GM12878 (cell line): ENCODE results near the gene BCAP29.

Source experiments
- CHD2 ChIP-seq: IDR thresholded peaks from 2 replicates; pipeline ENCODE4 v1.6.1; 2011; ENCODE audit warnings: low read depth, low read length, improper control_type of control experiment, borderline replicate concordance
- FOS ChIP-seq: IDR thresholded peaks from 3 replicates; pipeline ENCODE4 v1.6.1; 2011; ENCODE audit warnings: borderline replicate concordance; ENCODE audit not compliant: insufficient read length; ENCODE audit errors: extremely low read depth
- JUNB ChIP-seq: IDR thresholded peaks from 2 replicates; pipeline ENCODE4 v1.6.1; 2016; ENCODE audit warnings: antibody characterized with exemption, mild to moderate bottlenecking
- NFIC ChIP-seq: IDR thresholded peaks from 2 replicates; pipeline ENCODE4 v1.6.1; 2012; ENCODE audit warnings: low read depth, mild to moderate bottlenecking, inconsistent platforms, low read length, moderate library complexity
- POLR2A ChIP-seq: IDR thresholded peaks from 2 replicates; pipeline ENCODE4 v1.6.1; 2011; ENCODE audit warnings: low read depth, mild to moderate bottlenecking, low read length
- SIN3A ChIP-seq: IDR thresholded peaks from 2 replicates; pipeline ENCODE4 v1.6.1; 2012; ENCODE audit warnings: low read depth, low read length, improper control_type of control experiment
- SUZ12 ChIP-seq: fragments of 200-600 bp; sonication (generic); IDR thresholded peaks from one replicate; pipeline ENCODE4 v1.6.1; 2018; ENCODE audit warnings: antibody characterized with exemption, mild to moderate bottlenecking; ENCODE audit not compliant: unreplicated experiment
- TF ChIP-seq, protein P1 (sequence below), 3 experiments: IDR thresholded peaks in 2 of 3; conservative IDR thresholded peaks in 1 of 3; 2 replicates each; pipeline ENCODE4 v1.5.1; 2011; ENCODE audit warnings: low read depth in 3 of 3, low read length in 3 of 3, mild to moderate bottlenecking in 3 of 3, control low read depth in 2 of 3, moderate library complexity in 2 of 3, inconsistent platforms in 1 of 3, mixed read lengths in 1 of 3; ENCODE audit not compliant: control insufficient read depth in 2 of 3, insufficient read depth in 1 of 3; ENCODE audit errors: extremely low read depth in 1 of 3
- TF ChIP-seq, protein P2 (sequence below): fragments of 450-650 bp; IDR thresholded peaks from 2 replicates; pipeline ENCODE4 v1.6.1; 2017; ENCODE audit warnings: mild to moderate bottlenecking, moderate library complexity

DNA sequence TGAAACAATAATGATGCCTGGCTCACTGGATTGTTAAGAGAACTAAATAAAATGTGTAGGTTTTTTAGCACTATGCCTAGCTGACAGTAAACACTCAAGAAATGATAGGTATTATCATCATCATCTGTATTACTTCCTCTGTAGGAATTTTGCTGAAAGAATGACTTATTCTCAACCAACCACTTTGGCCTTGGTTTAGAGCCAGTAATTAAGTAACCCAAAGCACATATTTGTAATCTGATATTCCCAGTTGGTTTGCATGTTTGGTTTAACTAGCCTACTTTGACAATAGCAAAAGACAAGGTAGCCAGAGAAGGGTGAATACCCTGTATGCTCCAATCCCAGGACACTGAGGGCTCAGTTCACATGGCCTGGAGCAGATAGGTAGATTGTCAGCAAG is 34.4 kb downstream of the BCAP29 start:
- TF ChIP-seq, protein P1, sequence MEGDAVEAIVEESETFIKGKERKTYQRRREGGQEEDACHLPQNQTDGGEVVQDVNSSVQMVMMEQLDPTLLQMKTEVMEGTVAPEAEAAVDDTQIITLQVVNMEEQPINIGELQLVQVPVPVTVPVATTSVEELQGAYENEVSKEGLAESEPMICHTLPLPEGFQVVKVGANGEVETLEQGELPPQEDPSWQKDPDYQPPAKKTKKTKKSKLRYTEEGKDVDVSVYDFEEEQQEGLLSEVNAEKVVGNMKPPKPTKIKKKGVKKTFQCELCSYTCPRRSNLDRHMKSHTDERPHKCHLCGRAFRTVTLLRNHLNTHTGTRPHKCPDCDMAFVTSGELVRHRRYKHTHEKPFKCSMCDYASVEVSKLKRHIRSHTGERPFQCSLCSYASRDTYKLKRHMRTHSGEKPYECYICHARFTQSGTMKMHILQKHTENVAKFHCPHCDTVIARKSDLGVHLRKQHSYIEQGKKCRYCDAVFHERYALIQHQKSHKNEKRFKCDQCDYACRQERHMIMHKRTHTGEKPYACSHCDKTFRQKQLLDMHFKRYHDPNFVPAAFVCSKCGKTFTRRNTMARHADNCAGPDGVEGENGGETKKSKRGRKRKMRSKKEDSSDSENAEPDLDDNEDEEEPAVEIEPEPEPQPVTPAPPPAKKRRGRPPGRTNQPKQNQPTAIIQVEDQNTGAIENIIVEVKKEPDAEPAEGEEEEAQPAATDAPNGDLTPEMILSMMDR (IDR thresholded peaks at IDR 0.05 in 2 of 3, conservative IDR thresholded peaks at IDR 0.05 in 1 of 3; ENCODE audit: control insufficient read depth in 2 of 3, extremely low read depth in 1 of 3, insufficient read depth in 1 of 3, low read depth in 3 of 3, low read length in 3 of 3) = no peak
- TF ChIP-seq JUNB (no peak), POLR2A (no peak), CHD2 (no peak), SUZ12 (no peak), SIN3A (no peak), FOS (no peak), NFIC (no peak)
- TF ChIP-seq, protein P2, sequence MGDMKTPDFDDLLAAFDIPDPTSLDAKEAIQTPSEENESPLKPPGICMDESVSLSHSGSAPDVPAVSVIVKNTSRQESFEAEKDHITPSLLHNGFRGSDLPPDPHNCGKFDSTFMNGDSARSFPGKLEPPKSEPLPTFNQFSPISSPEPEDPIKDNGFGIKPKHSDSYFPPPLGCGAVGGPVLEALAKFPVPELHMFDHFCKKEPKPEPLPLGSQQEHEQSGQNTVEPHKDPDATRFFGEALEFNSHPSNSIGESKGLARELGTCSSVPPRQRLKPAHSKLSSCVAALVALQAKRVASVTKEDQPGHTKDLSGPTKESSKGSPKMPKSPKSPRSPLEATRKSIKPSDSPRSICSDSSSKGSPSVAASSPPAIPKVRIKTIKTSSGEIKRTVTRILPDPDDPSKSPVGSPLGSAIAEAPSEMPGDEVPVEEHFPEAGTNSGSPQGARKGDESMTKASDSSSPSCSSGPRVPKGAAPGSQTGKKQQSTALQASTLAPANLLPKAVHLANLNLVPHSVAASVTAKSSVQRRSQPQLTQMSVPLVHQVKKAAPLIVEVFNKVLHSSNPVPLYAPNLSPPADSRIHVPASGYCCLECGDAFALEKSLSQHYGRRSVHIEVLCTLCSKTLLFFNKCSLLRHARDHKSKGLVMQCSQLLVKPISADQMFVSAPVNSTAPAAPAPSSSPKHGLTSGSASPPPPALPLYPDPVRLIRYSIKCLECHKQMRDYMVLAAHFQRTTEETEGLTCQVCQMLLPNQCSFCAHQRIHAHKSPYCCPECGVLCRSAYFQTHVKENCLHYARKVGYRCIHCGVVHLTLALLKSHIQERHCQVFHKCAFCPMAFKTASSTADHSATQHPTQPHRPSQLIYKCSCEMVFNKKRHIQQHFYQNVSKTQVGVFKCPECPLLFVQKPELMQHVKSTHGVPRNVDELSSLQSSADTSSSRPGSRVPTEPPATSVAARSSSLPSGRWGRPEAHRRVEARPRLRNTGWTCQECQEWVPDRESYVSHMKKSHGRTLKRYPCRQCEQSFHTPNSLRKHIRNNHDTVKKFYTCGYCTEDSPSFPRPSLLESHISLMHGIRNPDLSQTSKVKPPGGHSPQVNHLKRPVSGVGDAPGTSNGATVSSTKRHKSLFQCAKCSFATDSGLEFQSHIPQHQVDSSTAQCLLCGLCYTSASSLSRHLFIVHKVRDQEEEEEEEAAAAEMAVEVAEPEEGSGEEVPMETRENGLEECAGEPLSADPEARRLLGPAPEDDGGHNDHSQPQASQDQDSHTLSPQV = no peak
